ENCODE results near the gene RPL37A.

DNA sequence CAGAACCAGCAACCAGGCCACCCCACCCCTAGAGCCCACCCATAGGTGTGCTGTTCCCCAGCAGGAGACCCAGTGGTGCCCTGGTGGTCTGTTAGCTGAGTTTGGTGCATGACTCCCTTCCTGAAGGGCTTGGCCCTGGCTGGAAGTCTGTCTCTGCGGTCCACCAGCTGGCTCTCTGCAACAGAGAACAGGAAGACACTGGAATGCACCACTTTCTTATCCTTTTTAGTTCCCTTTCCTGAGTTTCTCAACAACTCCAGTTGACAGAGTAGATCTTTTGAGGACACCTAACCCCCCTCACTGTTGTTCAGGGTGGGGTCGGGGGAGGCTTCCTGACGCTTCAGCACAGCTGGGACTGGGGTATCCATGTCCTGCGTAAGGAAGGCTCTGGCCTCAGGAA, 11.9 kb upstream of the RPL37A start:
- TF ChIP-seq GLI4 (tag by site-specific recombination; IDR thresholded peaks at IDR 0.05) (no peak), BCL11A (tag by site-specific recombination; IDR thresholded peaks at IDR 0.05; ENCODE audit: low read depth) (no peak), ZNF548 (tag by site-specific recombination; IDR thresholded peaks at IDR 0.05) (no peak), HOXA7 (CRISPR knock-in tag; IDR thresholded peaks at IDR 0.05; ENCODE audit: borderline replicate concordance) (no peak), ZNF202 (tag by site-specific recombination; IDR thresholded peaks at IDR 0.05; ENCODE audit: borderline replicate concordance) (no peak), MYNN (tag by site-specific recombination; IDR thresholded peaks at IDR 0.05; ENCODE audit: borderline replicate concordance) (no peak), YY1 (tag by site-specific recombination; IDR thresholded peaks at IDR 0.05) (no peak), ZNF404 (tag by site-specific recombination; IDR thresholded peaks at IDR 0.05) (no peak), ZNF184 (tag by site-specific recombination; IDR thresholded peaks at IDR 0.05) (no peak)
- TF ChIP-seq, protein P1, sequence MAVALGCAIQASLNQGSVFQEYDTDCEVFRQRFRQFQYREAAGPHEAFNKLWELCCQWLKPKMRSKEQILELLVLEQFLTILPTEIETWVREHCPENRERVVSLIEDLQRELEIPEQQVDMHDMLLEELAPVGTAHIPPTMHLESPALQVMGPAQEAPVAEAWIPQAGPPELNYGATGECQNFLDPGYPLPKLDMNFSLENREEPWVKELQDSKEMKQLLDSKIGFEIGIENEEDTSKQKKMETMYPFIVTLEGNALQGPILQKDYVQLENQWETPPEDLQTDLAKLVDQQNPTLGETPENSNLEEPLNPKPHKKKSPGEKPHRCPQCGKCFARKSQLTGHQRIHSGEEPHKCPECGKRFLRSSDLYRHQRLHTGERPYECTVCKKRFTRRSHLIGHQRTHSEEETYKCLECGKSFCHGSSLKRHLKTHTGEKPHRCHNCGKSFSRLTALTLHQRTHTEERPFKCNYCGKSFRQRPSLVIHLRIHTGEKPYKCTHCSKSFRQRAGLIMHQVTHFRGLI (tag by site-specific recombination; IDR thresholded peaks at IDR 0.05) = no peak
- TF ChIP-seq, protein P2, sequence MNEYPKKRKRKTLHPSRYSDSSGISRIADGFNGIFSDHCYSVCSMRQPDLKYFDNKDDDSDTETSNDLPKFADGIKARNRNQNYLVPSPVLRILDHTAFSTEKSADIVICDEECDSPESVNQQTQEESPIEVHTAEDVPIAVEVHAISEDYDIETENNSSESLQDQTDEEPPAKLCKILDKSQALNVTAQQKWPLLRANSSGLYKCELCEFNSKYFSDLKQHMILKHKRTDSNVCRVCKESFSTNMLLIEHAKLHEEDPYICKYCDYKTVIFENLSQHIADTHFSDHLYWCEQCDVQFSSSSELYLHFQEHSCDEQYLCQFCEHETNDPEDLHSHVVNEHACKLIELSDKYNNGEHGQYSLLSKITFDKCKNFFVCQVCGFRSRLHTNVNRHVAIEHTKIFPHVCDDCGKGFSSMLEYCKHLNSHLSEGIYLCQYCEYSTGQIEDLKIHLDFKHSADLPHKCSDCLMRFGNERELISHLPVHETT (tag by site-specific recombination; IDR thresholded peaks at IDR 0.05) = no peak
- TF ChIP-seq, protein P3, sequence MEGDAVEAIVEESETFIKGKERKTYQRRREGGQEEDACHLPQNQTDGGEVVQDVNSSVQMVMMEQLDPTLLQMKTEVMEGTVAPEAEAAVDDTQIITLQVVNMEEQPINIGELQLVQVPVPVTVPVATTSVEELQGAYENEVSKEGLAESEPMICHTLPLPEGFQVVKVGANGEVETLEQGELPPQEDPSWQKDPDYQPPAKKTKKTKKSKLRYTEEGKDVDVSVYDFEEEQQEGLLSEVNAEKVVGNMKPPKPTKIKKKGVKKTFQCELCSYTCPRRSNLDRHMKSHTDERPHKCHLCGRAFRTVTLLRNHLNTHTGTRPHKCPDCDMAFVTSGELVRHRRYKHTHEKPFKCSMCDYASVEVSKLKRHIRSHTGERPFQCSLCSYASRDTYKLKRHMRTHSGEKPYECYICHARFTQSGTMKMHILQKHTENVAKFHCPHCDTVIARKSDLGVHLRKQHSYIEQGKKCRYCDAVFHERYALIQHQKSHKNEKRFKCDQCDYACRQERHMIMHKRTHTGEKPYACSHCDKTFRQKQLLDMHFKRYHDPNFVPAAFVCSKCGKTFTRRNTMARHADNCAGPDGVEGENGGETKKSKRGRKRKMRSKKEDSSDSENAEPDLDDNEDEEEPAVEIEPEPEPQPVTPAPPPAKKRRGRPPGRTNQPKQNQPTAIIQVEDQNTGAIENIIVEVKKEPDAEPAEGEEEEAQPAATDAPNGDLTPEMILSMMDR (tag by site-specific recombination; IDR thresholded peaks at IDR 0.05) = no peak
- TF ChIP-seq, protein P4, sequence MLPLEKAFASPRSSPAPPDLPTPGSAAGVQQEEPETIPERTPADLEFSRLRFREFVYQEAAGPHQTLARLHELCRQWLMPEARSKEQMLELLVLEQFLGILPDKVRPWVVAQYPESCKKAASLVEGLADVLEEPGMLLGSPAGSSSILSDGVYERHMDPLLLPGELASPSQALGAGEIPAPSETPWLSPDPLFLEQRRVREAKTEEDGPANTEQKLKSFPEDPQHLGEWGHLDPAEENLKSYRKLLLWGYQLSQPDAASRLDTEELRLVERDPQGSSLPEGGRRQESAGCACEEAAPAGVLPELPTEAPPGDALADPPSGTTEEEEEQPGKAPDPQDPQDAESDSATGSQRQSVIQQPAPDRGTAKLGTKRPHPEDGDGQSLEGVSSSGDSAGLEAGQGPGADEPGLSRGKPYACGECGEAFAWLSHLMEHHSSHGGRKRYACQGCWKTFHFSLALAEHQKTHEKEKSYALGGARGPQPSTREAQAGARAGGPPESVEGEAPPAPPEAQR (tag by site-specific recombination; IDR thresholded peaks at IDR 0.05) = no peak

Measured in HEK293 (cell line).